ENCODE data around the gene GDF15.
A peak's percentile ranks its signal among the peaks of the same experiment; 100 is the strongest.
"Not testable (repeated sequence)": the region's sequence is repeated elsewhere in the genome, so short reads cannot be mapped to it uniquely, and the experiment has no call there.

Gene GDF15

DNA sequence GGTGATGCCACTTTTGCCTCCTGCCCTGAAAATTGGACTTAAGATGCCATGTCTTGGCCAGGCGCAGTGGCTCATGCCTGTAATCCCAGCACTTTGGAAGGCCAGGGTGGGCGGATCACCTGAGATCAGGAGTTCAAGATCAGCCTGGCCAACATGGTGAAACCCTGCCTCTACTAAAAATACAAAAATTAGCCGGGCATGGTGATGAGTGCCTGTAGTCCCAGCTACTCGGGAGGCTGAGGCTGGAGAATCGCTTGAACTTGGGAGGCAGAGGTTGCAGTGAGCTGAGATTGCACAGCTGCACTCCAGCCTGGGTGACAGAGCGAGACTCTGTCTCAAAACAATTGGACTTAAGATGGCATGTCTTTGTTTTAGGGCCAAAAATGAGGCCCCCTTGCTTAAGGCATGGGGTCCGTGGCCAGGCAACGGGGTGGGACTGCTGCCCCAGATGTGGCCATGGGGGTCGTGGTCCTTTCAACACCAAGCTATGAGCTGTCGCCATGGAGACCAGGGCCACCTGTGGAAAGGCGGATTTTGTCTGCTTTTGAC, 21.6 kb upstream of the GDF15 start:
- not testable (repeated sequence) for DNase-seq (ENCODE audit: low read depth in 2 of 2)

DNA sequence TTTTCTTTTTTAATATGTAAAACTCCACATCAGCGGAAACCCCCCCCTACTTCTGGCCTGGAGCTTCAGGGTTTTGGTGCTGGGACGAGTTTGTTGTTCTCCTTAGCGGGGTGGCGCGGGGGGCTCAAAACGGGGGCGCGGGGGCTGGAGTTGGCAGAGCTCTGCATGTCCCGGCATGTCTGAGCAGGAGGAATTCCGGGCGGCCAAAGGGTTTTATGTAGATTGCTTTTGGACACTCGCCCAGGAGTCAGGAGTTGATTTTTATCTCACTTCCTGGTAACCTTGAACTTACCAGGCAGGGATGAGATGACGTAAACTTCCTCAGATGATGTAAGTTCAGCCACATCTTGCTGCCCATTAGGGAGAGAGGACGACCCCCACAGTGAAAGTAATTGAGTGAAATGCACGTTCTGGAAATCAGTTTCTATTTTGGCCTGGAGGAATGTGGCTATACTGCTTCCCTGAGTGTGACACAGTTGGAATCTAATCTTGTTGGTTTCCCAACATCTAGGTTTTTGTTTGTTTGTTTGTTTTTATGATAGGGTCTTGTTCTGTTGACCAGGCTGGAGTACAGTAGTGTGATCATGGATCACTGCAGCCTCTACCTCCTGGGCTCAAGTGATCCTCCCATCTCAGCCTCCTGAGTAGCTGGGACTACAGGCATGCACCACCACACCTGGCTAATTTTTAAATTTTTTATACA, 21.0 kb upstream of the GDF15 start:
- no peak for DNase-seq (ENCODE audit: low read depth in 2 of 2)

DNA sequence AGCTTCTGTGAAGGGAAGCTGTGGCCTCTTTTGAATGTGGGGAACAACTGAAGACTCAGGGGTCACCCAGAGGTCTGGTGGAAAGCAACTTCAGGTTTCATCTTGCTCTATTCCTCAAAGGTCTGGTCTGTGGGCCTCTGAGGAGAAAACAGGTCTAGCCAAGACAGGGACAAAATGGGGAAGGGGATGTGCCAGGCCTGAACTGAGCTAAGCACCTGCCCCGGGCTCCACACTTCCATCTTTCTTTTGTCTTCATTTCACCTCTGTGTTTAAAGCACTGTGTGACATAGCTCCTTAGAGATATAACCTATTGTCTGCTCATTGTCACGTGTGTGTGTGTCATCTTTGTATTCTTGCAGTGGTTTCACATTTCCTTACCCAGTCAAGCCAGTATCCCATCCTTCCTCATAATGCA, 19.9 kb upstream of the GDF15 start:
- no peak for DNase-seq (ENCODE audit: low read depth in 2 of 2)

DNA sequence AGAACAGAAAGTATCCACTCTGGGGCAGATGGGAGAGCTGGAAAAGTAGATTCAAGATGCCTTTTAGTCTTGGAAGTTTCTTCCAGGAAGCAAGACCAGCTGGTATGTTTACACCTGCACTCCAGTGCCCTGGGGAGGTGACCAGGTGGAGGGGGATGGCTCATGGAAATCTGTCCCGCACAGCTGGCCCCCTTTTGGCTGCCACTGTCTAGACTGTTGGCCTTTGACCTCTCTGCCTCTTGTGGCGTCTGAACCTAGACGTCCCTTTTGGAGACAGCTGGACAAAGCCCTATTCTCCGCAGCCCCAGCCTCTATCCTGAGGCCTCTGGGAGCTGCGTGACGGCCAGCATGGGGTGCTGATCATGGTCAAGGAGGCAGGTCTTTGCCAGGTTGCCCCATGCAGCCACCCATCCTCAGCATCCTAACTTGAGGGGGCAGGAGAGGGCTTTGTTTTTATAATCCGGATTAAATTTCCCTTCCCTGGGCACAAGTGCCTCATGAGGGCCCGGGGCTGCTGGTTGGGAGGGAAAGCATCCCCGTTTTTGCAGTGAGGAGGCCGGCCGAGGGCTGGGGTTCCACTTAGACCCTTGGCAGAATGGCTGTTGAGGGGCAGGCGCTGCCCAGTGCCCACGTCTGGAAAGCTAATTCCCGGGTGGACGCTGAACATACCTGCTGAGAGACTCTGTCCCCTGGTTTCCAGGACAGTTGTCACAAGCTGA, 17.3 kb upstream of the GDF15 start:
- DNase-seq (ENCODE audit: low read depth in 2 of 2), result no peak

DNA sequence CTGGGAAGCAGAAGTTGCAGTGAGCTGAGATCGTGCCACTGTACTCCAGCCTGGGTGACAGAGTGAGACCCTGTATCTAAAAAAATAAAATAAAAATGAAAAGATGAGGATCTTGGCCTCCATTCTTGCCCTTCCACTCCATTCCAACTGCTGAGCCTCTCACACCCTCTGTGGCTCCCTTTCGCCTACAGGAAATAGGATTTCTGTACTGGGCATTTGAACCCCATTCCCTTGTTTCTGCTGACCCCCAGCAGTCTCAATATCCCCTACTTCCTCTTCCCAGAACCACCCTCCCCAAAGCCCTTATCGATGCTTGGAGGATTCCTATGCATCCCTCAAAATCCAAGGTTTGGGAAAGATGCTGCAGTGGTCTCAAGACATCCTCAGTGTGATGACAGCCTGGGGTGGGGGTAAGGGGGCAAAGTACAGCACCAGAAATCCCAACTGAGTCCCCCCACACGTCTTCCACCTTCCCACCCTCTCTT, 12.5 kb upstream of the GDF15 start:
- no peak for DNase-seq (ENCODE audit: low read depth in 2 of 2)

DNA sequence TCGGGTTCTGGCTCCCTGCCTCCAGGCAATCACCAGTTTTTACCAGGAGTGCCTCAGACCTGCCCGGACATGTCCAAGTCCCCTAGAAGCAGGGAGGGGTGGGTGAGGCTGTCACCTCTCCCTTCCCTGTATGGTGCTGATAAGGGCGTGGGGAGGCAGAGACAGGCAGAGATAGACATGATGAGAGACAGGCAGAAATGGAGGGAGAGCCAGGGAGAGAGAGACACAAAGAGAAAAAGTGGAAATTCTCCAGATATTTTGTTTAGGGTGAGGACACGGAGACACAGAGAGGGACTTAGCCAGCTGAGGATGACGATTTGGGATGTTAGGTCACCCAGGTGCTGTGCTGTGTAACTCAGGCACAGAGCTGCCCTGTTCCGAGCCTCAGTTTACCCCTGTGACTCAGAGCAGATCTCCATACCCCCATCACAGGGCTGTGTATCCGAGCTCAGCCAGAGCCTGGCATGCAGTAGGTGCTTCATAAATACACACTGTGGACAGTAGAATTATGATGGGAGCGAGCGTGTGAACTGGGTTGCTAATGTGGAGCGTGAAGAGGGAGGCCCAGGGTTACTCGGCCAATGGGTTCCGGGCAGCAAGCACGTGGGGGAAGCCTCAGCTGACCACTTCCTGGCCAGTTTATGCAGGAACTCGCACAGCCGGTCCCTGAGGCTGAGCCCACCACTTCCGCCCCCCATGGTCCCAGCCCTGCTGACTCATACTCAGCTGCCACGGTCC, 11.9 kb upstream of the GDF15 start:
- DNase-seq (ENCODE audit: low read depth in 2 of 2), result peak; percentile 50 to 69

DNA sequence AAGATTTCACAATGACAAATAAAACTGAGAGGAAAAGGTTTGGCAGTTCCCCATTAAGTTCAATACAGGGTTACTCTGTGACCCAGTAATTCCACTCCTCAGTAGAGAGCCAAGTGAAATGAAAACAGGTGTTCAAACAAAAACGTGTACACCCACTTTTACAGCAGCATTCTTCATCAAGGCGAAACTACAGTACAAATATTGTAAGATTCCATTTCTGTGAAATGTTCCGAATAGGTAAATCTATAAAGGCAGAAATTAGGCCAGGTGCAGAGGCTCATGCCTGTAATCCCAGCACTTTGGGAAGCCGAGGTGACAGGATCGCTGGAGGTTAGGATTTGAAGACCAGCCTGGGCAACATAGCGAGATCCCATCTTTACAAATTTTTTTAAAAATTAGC, 8.9 kb upstream of the GDF15 start:
- no peak for DNase-seq (ENCODE audit: low read depth in 2 of 2)

DNA sequence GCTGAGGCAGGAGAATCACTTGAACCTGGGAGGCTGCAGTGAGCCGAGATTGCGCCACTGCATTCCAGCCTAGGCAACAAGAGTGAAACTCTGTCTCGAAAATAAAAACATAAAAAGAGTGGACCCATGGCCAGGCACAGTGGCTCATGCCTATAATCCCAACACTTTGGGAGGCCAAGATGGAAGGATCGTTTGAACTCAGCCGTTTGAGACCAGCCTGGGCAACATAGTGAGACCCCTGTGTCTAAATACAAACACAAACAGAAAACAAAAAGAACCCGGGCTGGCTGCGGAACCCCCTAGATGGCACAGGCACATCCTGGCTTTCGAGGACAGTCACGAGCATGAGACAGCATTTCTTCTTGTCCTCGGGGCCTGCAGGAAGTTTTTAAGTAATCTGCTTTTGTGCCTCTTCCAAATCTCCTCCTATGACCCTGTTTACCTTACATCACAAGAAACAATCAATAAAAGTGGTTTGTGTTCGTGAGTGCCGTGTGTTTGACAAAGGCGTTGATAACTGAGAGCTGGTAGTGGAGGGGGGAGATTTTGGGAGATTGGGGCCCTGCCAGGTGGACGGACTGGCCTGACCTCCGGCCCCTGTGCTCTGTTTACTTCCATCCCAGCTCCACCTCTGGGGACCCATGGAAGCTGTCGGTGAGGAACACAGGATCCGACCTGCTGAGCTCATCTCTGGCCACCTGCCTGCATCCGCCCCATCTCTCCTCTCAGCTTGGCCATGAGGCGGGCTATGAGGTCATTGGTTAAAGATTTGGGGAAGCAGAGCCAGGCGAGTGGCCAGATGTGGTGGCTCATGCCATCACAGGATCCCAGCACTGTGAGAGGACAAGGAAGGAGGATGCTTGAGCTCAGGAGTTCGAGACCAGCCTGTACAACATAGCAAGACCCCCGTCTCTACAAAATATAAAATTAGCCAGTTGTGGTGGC, 5.9 kb upstream of the GDF15 start:
- DNase-seq (ENCODE audit: low read depth in 2 of 2), result no peak

DNA sequence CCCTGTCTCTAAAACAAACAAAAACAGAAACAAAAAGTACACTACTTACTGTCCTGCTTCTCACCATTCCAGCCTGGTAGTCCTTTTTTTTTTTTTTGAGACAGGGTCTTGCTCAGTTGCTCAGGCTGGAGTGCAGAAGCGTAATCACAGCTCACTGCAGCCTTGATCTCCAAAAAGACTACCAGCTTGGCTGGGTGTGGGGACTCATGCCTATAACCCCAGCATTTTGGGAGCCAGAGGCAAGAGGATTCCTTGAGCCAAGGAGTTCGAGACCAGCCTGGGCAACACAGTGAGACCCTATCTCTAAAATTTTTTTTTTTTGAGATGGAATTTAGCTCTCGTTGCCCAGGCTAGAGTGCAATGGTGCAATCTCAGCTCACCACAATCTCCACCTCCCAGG, 5.1 kb upstream of the GDF15 start:
- no peak for DNase-seq (ENCODE audit: low read depth in 2 of 2)

DNA sequence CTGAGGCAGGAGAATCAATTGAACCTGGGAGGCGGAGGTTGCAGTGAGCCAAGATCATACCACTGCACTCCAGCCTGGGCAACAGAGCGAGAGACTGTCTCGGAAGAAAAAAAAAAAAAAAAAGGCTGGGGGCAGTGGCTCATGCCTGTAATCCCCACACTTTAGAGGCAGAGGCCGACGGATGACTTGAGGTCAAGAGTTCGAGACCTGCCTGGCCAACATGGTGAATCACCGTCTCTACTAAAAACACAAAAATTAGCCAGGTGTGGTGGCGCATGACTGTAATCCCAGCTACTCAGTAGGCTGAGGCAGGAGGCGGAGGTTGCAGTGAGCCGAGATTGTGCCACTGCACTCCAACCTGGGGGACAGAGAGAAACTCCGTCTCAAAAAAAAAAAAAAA, 2.3 kb upstream of the GDF15 start:
- not testable (repeated sequence) for DNase-seq (ENCODE audit: low read depth in 2 of 2)

DNA sequence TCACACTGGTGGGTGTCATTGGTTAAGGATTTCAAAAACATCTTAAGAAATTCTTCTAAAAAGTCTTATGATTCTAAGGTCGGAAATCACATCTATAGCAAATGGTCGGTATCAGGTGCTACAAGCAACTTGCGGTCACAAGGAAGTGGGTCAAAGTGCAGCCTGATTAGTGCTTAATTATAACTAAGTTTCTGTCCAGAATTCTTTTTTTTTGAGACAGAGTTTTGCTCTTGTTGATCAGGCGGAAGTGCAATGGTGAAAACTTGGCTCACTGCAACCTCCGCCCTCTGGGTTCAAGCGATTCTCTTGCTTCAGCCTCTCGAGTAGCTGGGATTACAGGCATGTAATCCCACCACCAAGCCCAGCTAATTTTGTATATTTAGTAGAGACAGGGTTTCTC, 1.2 kb upstream of the GDF15 start:
- DNase-seq (ENCODE audit: low read depth in 2 of 2), result no peak

DNA sequence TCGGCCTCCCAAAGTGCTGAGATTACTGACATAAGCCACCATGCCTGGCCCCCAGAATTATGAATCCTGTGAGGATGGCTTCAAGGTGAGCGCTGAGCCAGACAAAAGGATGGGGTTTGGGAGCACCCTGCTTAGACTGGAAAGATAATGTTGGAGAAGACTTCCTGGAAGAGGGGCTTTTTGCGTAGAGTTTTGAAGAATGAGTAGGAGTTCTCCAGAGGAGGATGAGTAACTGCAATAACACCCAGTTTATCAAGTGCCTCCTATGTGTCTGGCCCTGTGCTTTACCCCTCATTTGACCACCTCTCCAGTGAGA, 641 bp upstream of the GDF15 start:
- no peak for DNase-seq (ENCODE audit: low read depth in 2 of 2)

DNA sequence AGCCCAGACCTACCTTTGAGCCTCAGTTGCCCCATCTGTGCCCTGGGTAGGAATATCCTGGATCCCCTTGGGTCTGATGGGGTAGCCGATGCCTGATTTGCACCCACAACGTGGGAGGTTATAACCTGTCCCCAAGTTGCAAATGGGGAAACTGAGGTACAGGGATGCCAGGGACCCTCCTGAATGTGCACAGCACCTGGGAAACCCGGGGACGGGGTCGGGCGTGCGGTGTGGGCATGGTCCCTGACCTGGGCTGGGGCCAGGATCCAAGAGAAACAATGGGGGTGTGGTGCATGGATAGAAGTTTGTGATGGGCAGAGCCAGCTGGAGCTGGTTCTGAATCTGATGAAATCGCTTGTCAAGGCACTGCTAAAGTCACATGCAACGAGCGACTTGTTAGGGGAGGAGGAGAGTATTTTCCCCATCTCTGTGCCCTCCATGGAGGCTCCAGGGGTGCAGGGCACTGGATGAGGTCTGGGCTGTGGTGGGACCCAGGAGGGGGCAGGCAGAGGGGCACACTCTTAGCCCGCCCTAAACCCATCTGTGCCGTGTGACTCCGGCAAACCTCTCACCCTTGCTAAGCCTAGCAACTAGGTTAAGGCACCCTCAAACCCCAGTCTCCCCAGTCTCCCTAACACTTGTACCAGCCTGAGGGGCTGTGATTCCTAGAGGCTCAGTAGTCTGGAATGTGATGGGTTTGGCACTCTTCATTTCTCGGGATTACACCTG, 749 bp downstream of the GDF15 start:
- DNase-seq (ENCODE audit: low read depth in 2 of 2), result no peak

DNA sequence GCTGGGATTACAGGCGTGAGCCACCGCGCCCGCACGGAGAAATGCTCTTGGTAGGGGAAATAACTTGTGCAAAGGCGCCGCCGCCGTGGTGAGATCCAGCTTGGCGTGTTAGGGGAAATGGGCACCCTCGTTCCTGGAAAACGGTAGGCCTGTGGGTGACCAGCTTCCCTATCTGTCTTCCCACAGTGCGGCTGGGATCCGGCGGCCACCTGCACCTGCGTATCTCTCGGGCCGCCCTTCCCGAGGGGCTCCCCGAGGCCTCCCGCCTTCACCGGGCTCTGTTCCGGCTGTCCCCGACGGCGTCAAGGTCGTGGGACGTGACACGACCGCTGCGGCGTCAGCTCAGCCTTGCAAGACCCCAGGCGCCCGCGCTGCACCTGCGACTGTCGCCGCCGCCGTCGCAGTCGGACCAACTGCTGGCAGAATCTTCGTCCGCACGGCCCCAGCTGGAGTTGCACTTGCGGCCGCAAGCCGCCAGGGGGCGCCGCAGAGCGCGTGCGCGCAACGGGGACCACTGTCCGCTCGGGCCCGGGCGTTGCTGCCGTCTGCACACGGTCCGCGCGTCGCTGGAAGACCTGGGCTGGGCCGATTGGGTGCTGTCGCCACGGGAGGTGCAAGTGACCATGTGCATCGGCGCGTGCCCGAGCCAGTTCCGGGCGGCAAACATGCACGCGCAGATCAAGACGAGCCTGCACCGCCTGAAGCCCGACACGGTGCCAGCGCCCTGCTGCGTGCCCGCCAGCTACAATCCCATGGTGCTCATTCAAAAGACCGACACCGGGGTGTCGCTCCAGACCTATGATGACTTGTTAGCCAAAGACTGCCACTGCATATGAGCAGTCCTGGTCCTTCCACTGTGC, 2.4 kb downstream of the GDF15 start:
- DNase-seq (ENCODE audit: low read depth in 2 of 2), result peak; percentile 78 to 80

DNA sequence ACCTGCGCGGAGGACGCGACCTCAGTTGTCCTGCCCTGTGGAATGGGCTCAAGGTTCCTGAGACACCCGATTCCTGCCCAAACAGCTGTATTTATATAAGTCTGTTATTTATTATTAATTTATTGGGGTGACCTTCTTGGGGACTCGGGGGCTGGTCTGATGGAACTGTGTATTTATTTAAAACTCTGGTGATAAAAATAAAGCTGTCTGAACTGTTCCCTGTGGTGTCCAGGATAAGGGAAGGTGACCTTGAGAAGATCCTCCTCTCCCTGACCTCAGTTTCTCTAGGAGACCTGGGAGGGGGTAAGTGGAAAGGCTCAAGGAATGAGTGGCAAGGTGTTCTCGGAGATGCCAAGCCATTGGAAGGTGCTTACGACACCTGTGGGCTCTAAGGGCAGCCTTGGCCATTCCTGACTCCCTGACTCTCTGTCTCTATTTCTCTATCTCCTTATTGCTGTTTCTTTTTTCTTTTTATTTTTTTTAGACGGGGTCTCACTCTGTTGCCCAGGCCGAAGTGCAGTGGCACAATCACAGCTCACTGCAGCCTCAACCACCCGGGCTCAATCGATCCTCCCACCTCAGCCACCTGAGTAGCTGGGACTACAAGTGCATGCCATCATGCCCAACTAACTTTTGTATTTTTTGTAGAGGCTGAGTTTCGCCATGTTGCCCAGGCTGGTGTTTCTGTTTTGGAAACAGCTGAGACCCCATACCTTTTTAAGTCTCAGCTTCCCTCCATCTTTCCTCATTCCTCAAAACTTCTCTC, 3.2 kb downstream of the GDF15 start:
- DNase-seq (ENCODE audit: low read depth in 2 of 2), result no peak

DNA sequence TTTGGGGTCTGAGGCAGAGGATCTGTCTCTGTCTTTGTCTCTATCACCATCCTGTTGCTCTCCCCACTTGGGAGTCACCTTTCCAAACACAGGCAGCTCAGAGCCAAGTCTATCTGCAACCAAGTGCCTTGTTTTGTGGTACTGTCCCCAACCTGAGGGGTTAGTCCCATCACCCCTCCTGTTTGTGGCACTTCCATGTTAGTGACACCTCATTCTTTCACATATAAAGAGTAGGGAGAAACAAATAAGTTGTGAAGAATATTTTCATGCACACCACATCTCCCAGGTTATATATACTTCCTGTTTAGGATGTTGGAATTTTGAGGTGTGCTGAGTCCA, 3.7 kb downstream of the GDF15 start:
- DNase-seq (ENCODE audit: low read depth in 2 of 2), result no peak

DNA sequence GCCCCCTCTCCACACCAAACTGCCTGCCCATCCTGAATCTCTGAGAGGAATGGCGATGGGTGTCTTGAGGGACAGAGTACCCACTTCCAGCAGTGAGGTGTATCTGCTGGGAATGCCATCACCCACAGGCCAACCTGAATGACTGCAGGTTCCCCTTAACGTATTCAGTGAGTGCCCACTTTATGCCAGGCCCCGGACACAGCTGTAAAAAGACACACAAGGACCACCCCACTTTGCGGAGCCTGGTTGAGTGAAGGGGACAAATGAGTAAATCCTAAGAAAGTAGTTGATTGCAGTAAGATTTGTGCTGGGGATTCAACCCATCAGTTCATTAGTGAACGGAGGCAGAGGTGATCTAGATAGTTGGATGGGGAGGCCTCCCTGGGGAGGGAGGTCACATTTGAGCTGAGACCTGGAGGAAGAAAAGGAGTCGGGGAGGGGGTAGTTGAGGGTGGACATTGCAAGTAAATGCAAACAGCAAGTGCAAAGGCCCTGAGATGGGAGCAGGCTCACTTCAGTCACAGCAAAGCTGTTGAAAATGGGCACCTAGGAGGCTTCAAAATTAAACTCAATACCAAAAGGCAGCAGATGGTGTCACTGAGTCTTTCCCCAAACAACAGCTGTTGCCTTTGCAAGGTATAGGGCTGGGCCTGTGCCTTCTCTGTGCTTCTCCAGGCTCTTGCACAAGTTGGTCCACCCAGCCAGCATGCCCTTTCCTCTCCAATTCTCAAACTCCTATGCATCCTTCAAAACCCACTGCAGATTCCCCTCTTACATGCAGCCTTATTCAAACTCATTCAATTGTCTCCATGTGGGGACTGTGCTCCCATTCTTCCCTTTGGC, 4.3 kb downstream of the GDF15 start:
- no peak for DNase-seq (ENCODE audit: low read depth in 2 of 2)

DNA sequence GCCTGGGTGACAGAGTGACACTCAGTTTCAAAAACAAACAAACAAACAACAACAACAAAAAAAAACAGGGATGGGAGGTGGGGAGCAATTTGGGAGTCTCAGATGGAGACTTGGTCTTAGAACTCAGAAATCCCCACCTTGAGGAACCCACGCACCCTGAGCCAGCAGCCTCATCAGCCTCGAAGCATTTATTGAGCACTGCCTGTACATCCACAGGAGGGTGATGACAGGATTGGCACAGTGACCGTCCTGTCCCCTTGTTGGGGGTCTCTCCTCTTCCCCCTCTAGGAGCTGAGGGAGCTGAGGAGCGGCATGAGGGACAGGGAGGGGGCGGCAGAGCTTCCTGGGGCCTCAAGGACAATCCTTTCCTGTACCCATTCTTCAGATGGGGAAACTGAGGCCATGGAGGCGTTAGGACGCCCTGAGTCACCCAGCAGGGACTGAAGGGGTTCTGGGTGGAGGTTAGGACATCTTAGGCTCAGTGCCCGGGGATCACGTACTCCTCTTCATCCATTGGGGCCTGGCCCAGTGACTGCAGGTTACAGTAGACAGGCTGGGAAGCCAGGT, 5.6 kb downstream of the GDF15 start:
- DNase-seq (ENCODE audit: low read depth in 2 of 2), result no peak
